Hematopoietic multipotent progenitor cell treated with erythropoietin and hydrocortisone succinate and interleukin-3 and kit ligand, for 4 days (in vitro differentiated cells): ENCODE results near the gene DACT1.
"Not testable (repeated sequence)": the region's sequence is repeated elsewhere in the genome, so short reads cannot be mapped to it uniquely, and the experiment has no call there.

ENCODE experiments used
- DNase-seq: peaks from one replicate; pipeline ENCODE4 v3.0.0-alpha.2; 2015

The DACT1 gene

GRCh38 chr14:58637391-58638230, at the start of gene DACT1:
DACT1 (plus strand) TSS chr14:58637962; CDS start chr14:58638203, 241 bp downstream.
- DNase-seq = peak; percentile 72

GRCh38 chr14:58588321-58588720, 49.4 kb upstream of the DACT1 start:
- not testable (repeated sequence) for DNase-seq

GRCh38 chr14:58593977-58594376, 43.8 kb upstream of the DACT1 start:
- DNase-seq = no peak

- no peak for DNase-seq
Observed at GRCh38 chr14:58597041-58597440, 40.7 kb upstream of the DACT1 start.

GRCh38 chr14:58598028-58598803, 39.5 kb upstream of the DACT1 start:
- no peak for DNase-seq

GRCh38 chr14:58598804-58599525, 38.8 kb upstream of the DACT1 start:
- DNase-seq = no peak

- DNase-seq = no peak
Observed at GRCh38 chr14:58599707-58600106, 38.1 kb upstream of the DACT1 start.

GRCh38 chr14:58605465-58605864, 32.3 kb upstream of the DACT1 start:
- no peak for DNase-seq

- no peak for DNase-seq
Observed at GRCh38 chr14:58607131-58607951, 30.4 kb upstream of the DACT1 start.

GRCh38 chr14:58607952-58608317, 29.8 kb upstream of the DACT1 start:
- DNase-seq = no peak

GRCh38 chr14:58617619-58618018, 20.1 kb upstream of the DACT1 start:
- DNase-seq = no peak

- no peak for DNase-seq
Observed at GRCh38 chr14:58620011-58620410, 17.8 kb upstream of the DACT1 start.

- no peak for DNase-seq
Observed at GRCh38 chr14:58625438-58625837, 12.3 kb upstream of the DACT1 start.

GRCh38 chr14:58626431-58626831, 11.3 kb upstream of the DACT1 start:
- DNase-seq = peak; percentile 13

GRCh38 chr14:58628406-58628805, 9.4 kb upstream of the DACT1 start:
- no peak for DNase-seq

- DNase-seq = peak; percentile 56
Observed at GRCh38 chr14:58629281-58629680, 8.5 kb upstream of the DACT1 start.

GRCh38 chr14:58631732-58632131, 6.0 kb upstream of the DACT1 start:
- no peak for DNase-seq

- DNase-seq = no peak
Observed at GRCh38 chr14:58633831-58634230, 3.9 kb upstream of the DACT1 start.

- DNase-seq = peak; percentile 44
Observed at GRCh38 chr14:58634406-58635090, 3.2 kb upstream of the DACT1 start.

GRCh38 chr14:58635091-58635830, 2.5 kb upstream of the DACT1 start:
- DNase-seq = no peak

GRCh38 chr14:58636129-58636528, 1.6 kb upstream of the DACT1 start:
- no peak for DNase-seq
